GM18511 (cell line): Measurements from ENCODE around the gene FDPS.
"Not testable (repeated sequence)": the region's sequence is repeated elsewhere in the genome, so short reads cannot be mapped to it uniquely, and the experiment has no call there.

Experiments
- ATAC-seq: cut with Tn5 transposase; IDR thresholded peaks from one replicate; pipeline ENCODE4 v1.9.1; 2021; ENCODE audit warnings: mild to moderate bottlenecking, moderate library complexity; ENCODE audit not compliant: unreplicated experiment

Gene FDPS

DNA sequence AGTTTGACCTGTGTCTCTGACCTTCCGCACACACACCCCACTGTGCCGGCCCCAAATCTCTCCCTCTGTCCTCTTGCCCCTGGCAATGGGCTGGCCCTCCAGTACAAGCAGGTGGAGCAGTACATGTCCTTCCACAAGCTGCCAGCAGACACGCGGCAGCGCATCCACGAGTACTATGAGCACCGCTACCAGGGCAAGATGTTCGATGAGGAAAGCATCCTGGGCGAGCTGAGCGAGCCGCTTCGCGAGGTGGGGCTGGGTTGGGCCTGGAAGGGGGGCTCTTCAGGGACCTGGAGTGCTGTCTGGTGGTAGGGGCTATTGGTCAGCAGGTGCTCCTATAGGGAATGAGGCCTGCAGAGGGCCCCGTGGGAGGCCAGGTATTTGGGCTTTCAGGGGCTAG, 23.6 kb upstream of the FDPS start:
- no peak for ATAC-seq

DNA sequence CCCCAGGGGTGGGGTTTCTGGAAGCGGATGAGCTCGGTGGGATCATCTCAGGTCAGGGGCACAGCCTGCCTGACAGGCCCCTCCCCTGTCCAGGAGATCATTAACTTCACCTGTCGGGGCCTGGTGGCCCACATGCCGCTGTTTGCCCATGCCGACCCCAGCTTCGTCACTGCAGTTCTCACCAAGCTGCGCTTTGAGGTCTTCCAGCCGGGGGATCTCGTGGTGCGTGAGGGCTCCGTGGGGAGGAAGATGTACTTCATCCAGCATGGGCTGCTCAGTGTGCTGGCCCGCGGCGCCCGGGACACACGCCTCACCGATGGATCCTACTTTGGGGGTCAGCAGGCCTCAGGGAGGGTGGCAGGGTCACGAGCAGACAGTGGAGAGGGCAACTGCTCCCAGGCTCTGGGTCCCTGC, 23.0 kb upstream of the FDPS start:
- no peak for ATAC-seq

- ATAC-seq, result no peak
Observed at GRCh38 chr1:155286544-155286943, 22.1 kb upstream of the FDPS start.

DNA sequence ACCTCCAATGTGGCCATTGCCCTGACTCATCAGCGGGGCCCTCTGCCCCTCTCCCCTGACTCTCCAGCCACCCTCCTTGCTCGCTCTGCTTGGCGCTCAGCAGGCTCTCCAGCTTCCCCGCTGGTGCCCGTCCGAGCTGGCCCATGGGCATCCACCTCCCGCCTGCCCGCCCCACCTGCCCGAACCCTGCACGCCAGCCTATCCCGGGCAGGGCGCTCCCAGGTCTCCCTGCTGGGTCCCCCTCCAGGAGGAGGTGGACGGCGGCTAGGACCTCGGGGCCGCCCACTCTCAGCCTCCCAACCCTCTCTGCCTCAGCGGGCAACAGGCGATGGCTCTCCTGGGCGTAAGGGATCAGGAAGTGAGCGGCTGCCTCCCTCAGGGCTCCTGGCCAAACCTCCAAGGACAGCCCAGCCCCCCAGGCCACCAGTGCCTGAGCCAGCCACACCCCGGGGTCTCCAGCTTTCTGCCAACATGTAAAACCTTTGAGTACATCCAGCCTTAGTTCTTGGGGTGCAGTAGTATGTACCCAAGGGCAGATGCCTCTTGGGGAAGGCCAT, 20.6 kb upstream of the FDPS start:
- no peak for ATAC-seq

- ATAC-seq, result not testable (repeated sequence)
Observed at GRCh38 chr1:155291006-155291405, 17.7 kb upstream of the FDPS start.

- no peak for ATAC-seq
Observed at GRCh38 chr1:155293086-155293749, 15.4 kb upstream of the FDPS start.

DNA sequence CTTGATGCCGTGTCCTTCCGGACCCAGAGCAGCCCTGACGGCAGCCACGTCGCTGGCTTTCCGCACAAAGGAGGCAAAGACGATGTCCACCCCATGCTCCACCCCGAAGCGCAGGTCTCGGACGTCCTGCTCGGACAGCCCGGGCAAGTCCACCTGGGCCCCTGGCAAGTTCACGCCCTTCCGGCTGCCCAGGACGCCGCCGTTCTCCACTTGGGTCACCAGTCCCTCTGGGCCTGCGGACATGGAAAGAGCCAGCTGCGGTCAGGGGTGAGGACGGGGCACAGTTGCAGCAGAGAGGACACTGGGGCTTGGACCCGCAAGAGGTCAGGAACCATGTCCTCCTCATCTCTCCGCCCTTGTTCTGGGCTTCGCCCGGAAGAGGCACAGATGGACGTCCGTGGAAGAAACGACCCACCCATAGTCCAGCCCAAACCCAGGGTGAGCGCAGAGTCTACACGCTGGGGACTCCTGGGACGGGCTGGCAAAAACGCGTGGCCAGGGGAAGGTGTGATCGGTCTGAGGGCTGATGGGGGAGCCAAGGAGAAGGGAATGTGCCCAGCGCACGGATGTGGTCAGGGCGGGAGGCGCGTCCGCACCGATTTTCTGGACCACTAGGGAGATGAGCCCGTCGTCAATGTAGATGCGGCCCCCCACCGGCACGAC, 14.0 kb upstream of the FDPS start:
- ATAC-seq, result no peak

DNA sequence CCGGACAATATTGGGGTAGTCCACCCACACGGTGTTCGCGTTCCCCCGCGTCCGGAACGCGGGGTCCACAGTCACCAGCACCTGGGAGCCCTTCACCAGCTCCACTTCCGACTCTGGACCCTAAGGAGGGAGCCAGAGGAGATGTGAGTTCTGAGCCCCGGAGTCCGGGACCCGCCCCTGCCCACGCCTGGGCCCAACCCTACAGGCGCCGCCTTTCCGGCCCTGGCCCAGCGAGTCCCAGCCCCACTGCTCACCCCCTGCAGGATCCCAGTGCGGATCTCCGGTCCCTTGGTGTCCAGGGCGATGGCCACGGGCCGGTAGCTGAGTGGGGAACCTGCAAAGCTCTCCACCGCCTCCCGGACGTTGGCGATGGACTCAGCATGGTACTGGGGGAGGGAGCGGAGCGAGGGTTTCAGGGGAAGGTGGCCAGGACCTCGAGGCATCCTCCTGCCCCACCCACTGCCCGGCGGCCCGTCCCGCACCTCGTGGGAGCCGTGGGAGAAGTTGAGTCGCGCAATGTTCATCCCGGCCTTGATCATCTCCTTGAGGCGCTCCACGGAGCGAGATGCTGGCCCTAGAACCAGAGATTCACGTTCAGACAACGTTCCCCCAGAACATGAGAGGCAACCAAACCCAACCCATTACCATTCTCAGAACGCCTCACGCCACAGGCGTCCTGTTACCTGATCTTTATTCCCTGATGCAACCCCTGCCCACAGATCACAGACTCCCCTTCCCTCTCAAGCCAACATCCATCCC, 13.3 kb upstream of the FDPS start:
- ATAC-seq, result no peak

- no peak for ATAC-seq
Observed at GRCh38 chr1:155295942-155296267, 12.8 kb upstream of the FDPS start.

DNA sequence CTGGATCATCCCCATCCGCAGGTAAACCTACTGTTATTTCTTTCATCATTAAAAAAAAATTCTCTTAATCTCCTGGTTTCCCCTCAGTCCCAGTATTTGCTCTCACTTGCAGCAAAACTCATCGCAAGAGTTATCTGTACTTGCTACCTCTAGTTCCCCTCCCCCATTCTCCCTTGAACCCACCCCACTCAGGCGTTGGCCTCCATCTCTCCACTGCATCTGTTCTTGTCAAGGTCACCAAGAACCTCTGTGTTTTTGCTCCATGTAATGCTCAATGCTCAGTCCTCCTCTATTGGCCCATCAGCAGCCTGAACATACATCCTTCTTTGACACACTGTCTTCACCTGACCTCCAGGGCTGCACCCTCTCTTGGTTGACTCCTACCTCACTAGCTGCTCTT, 12.0 kb upstream of the FDPS start:
- no peak for ATAC-seq

DNA sequence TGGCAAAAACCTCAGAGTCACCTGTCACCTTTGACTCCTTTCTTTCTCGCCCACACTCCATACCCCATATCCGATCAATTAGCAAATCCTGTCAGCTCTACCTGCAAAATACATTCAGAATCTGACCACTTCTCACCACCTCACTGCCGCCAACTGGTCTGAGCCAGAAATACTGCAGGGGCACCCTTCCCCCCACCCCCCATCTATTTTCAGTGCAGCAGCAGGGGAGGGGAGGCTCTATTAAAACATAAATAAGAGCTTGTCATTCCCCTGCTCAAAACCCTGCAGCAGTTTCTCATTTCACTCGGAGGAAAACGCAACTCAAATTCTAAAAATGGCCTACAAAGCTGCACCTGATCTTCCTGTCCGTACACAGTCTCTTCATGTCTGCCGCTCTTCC, 11.3 kb upstream of the FDPS start:
- ATAC-seq, result no peak

DNA sequence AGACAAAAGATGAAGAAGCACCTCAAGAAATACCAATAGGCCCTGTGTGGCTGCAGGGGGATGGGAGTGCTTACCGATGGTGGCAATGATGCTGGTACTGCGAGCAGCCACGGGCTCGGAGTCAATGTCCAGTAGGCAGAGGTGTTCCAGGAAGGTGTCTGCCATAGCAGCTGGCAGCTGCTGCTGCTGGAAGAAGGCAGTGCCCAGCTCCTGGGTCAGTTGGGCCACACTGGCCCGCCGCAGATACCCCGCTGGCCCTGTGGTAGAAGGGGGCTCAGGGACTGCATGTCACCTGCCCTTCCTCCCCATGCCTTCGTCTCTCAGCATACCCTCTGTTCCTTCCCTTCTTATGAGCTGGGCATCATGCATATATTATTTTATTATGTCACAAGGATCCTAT, 8.6 kb upstream of the FDPS start:
- no peak for ATAC-seq

GRCh38 chr1:155300553-155301329, 7.9 kb upstream of the FDPS start:
- ATAC-seq, result no peak

GRCh38 chr1:155301342-155301841, 7.3 kb upstream of the FDPS start, which contains the start of gene PKLR:
TSS of gene PKLR (minus strand) at chr1:155301438. CDS start at chr1:155301395, 43 bp downstream.
- no peak for ATAC-seq

DNA sequence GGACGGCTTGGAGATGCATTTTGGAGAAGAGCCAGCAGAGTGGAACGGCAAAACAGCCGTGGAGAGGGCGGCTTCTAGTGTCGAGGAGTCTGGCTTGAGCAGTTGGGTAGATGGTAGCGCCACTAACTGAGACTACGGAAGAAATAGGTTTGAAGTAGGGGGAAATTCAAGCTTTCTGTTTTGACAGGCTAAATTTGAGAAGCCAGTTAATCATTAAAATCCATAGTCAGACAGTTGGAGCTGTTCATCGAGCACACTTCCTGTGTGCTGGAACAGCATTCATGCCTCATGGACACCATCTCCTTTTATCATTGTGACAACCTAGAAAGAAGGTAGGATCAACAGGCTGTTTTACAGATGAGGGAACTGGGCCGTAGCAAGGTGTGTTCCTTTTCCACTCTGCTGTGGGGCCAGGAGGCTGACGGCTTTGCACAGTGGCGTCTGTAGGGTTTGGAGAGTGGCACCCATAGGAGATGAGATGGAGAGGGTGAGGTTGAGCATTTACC, 4.1 kb upstream of the FDPS start:
- ATAC-seq, result no peak

DNA sequence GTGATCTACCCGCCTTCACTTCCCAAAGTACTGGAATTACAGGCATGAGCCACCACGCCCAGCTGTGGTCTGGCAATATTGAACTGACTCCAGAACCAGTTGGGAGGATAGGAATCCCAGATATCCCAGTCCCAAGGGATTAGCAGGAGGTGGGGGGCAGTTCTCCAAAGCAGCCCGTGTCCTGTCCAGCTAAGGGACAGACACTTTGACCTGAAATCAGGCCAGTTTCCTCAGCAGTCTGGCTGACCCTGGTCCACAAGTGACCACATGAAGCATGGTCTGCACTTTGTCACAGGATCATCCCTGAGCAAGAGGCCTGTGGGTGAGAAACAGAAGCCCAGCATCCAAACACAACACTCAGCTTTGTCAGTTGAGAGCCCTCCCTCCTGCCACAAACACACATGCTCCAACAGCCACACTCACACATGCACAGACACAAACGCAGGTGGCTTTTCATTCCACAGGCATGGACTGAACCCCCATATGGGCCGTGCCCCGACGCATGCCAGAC, 2.7 kb upstream of the FDPS start:
- no peak for ATAC-seq

GRCh38 chr1:155307247-155307740, 1.4 kb upstream of the FDPS start:
- no peak for ATAC-seq

DNA sequence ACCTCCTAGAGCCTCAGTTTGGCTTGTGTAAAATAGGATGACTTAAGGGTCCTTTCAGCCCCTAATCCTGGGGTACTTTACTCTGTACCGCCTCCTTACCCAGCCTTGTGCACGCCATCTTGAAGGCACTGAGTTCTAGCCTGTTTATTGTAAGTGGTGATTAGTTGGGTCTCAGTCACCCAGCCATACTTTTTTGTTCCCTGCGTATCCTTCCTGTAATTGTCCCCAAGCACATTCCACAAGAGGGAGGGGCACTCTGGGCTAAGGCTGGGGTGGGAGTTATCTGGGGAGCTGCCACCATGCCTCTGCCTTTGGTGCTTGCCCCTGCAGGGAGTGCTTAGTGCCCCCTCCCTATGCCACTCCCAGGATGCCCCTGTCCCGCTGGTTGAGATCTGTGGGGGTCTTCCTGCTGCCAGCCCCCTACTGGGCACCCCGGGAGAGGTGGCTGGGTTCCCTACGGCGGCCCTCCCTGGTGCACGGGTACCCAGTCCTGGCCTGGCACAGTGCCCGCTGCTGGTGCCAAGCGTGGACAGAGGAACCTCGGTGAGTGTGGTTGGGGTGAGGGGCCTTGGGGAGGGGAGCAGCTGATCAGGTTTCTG, 856 bp downstream of the FDPS start:
- no peak for ATAC-seq

DNA sequence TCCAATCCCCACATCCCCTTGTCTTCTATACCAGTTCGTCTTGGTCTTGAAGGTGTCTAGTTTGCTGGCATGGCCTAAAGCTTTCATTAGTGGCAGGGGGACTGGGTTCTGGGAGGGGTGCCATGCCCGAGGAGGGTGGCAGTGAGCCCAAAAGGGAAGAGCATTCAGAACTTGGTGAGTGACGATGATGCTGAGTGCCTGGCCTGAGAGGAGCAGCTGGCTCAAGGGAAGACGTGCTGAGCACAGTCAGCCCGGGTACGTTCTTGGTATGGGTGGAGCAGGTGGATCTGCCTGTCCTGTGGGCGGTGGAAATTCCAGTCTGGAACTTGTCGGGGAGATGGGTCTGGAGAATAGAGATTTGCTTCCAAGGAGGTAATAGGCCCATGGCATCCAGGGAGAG, 4.6 kb downstream of the FDPS start:
- ATAC-seq, result no peak

DNA sequence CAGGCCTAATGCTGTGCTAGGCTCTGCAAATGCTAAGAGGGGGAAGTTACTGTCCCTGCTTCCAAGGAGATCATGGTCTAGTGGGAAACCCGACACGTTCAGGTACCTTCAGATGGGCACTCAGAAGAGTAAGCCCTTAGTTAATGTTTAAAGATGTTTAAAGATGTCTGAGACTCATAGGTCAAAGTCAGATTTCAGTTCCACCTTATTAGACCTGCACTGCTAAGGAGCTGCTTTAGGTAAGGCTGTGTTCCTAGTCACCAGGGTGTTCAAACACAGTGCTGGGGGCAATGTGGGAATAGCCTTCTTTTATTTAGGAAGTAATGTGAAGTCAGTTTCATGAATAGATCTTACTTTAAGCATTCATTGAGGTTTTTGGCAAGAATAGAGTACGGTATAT, 8.3 kb downstream of the FDPS start:
- no peak for ATAC-seq
